CD4-positive, alpha-beta T cell treated with Interleukin-6 at 100 ng/mL for 8 hours (primary cell): ENCODE data around the gene TSPAN16.

ENCODE experiments used
- DNase-seq: peaks from one replicate; pipeline ENCODE4 v3.0.0-alpha.2; 2020; ENCODE audit warnings: mixed read lengths, low spot score

TSPAN16 gene, protein sequence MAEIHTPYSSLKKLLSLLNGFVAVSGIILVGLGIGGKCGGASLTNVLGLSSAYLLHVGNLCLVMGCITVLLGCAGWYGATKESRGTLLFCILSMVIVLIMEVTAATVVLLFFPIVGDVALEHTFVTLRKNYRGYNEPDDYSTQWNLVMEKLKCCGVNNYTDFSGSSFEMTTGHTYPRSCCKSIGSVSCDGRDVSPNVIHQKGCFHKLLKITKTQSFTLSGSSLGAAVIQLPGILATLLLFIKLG

DNA sequence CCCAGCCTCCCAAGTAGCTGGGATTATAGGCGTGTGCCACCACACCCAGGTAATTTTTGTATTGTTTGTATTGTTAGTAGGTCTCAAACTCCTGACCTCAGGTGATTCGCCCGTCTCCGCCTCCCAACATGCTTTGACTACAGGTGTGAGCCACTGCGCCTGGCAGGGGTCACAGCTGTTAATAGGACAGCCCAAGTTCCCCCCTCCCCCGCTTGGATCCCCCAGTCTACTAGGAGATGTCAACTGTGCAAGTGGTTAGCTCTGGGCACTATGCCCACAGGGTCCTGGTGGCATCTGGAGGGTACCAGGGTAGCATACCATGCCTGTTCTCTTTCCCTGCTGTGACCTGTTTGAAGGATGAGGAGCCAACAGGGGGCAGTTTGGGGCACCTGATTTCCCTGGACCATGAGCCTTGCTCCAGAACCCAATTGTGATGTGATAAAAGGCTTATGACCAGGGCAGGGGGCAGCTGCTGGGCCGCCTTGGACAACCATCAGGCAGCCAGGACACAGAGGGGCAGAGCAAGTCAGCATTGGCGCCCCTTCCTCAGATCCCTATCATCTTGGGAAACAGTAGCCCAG, at the start of gene TSPAN16:
TSS of gene TSPAN16 (plus strand) at position 496 of the 581 bp plus-strand sequence. CDS start 138 bp downstream, outside the sequence.
- DNase-seq: no peak

DNA sequence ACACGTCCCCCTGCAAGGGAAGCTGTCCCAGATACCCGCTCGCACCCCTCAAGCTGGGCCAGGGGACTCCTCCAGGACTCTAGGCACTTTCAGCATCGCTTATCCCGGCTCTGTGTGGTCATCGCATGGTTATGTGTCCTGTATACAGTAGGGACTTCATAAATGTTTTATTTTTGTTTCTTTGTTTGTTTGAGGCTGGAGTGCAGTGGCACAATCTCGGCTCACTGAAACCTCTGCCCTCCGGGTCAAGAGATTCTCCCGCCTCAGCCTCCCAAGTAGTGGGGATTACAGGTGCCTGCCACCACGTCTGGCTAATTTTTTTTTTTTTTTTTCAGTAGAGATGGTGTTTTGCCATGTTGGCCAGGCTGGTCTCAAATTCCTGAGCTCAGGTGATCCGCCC, 49.0 kb upstream of the TSPAN16 start:
- DNase-seq: no peak

DNA sequence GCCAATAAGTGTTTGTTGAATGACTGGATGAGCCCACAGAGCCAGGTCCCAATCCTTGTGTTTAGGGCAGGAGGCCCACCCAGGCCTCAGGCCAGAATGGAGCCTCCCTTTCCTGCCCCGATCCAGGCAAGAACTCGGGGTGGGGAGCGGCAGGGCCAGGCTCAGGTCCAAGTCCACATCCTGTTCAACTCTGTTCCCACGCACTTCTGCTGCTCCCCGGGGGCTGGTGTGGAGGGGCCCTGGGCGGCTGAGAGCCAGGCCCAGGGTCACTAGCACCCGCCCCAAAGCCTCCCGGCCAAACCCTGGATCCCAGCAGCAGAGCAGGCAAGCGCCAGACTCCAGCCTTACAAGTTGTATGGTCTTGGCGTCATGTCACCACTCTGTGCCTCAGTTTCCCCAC, 48.6 kb upstream of the TSPAN16 start:
- no peak for DNase-seq

DNA sequence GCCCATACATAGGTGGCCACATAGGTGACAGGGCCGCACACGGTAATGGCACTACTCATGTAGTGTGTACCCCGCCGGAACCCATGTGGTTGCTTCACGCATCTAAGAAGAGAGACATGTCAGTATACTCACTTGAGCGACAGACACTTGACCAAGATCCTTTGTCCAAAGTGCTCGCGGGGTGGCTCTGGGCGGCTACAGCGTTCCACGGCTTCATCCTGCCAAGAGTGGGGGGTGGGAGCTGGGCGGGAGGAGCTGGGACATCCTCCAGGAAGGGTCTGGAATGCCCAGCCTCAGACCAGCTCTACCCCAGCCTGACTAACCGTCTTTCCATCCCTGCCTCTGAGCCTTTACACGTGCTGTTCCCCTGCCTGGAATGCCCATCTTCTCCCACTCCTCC, 48.0 kb upstream of the TSPAN16 start:
- no peak for DNase-seq

DNA sequence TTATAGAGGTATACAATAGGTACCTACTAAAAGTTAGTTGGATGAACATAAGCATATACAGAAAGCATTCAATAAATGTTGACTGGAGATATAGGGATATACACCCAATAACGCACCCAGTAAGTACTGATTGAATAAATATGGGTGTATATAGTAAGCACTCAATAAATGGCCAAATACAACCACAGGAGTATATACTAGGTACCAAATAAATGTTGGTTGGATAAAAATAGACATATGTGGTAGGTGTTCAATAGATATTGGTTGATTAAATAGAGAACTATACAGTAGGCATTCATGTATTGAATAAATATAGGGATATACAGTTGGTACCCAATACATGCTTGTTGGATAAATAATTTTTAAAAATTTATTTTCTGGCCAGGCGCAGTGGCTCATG, 47.1 kb upstream of the TSPAN16 start:
- DNase-seq: no peak

DNA sequence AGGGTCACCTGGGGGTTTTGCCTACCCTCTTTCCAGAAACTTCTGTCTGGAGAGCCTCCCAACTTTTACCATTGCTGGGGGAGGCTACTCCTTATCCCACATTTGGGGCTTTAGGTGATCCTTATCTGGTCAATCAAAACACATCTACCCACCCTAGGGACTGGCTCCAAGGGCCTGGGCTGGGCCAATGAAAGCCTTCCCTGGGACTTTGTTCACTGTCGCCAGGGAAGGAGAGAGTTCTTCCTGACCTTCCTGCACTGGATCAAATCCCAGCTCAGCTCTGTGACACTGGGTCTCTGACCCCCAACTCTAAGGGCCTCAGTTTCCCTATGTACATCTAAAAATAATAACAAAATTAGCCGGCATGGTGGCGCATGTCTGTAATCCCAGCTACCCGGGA, 44.7 kb upstream of the TSPAN16 start:
- DNase-seq: no peak

DNA sequence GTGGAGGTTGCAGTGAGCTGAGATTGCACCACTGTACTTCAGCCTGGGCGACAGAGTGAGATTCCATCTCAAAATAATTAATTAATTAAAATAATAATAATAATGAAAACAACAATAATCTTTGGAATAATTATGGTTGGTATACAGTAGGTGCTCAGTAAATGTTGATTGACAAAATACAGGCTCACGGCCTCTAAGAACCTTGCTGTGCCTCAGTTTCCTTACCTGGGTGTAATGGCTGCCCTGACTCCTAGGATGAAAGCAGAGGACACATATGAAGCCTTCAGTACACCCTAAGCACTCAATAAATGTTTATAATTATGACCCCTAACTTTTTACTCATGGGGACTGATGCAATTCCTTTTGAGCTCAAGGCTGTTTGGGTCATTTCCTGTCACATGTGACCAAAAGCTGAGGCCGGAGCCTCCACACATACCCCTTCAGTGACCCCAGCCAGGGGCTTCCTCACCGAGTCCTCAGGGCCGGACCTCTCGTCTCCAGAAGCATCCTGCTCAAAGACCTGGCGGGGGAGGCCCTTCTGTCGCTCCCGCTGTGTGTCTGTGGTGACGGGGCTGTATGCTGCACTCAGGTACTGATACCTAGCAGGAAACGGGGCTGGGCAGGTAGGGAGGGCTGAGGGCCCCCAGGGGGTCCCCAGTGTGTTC, 44.2 kb upstream of the TSPAN16 start:
- no peak for DNase-seq

DNA sequence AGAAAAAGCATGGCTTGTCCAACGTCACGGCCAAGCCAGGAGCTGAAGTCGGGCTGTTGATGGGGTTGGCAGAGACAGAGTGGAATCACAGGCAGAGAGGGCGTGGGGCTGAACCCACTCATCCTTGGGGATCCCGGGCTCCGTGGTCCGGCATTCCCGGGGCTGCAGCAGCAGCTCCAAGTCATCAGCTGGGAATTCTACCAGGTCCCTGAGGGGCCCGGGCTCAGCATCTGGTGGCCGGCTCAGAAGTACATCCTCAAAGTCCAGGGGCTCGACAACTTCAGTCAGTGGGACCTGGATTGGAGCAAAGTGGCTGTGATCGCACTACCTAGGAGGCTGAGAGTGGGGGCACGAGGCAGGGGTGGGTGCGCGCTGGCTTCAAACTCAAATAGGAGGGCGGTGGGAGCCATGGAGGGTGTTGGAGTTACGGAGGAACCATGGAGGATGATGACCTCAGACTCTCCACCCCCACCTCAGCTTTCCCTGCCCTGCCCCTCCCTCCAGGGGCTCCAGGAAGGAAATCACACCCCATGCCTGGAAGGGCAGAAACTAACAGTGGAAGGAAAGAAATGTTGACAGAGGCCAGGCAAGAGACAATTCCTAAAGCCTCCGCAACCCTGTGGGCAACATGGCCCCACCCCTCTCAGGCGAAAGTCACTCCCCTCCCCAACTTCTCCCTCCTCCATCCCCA, 43.1 kb upstream of the TSPAN16 start:
- no peak for DNase-seq

DNA sequence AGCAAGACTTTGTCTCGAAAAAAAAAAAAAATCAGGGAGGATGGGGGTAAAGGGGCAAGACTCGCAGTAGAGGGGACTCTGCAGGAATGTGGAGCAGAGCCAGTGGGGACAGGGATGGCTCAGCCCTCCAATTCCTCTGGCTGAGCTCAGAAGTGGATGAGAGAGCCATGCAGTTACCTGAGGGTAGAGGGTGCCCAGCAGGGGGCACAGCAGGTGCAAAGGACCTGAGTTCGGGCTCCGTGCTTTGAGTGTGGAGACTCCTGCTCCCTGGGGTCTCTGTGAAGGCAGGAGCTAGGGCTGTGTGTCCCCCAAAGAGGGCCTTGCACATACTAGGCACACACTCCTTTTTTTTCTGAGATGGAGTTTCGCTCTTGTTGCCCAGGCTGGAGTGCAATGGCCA, 41.3 kb upstream of the TSPAN16 start:
- no peak for DNase-seq

DNA sequence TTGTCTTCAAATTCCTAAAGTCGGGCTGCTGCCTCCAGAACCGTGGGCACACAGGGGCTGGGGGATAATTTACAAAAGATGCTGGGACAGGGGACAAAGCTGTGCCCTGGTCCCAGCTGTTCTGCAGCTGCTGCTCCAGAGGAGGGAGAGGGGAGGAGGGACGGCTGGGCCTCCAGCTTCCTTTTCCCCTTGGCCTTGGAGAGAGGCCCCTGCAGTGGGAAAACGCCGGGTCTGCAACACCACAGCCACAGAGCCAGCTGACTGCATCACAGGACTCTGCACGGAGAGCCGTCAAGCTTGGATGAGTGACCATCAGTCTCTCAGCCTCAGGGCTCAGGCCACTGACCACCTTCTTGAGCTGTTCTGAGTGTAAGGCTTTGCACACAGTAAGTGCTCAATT, 39.8 kb upstream of the TSPAN16 start:
- DNase-seq: no peak

DNA sequence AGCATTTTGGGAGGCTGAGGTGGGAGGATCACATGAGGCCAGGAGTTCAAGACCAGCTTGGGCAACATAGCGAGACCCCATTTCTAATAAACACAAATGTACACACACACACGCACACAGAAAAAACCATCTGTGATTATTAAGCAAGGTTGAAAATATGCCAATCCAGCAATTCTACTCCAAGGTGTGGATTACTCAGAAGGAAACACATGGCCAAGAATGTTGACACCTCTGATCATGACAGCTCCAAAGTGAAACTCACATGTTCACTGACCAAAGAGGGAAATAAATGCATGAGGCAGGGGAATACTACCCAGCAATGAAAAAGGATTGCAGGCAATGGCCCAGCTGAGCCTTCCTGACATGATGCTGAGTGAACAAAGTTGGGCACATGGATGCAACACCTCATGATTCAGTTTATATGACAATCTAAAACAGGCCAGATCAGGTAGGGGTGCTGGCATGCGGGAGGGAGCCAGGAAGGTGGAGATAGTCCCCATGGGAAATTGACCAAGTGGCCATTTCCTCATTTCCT, 38.0 kb upstream of the TSPAN16 start:
- DNase-seq: no peak

DNA sequence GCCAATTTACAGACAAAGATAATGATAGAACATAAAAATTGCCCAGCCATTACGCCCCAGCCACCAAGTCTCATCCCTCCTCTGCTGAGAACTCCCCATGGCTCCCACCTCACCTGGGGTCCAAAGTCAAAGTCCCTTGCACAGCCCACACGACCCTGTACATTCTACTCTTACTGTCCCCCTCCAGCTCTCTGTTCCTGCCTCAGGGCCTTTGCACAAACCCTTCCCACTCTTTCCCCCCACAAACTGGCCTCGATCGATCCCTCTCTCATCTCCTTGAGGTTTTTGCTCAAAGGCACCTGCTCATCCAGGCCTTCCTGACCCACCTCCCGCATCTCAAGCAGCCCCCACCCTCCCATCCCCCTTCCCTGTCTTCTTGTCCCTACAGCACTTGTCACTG, 35.0 kb upstream of the TSPAN16 start:
- DNase-seq: no peak

DNA sequence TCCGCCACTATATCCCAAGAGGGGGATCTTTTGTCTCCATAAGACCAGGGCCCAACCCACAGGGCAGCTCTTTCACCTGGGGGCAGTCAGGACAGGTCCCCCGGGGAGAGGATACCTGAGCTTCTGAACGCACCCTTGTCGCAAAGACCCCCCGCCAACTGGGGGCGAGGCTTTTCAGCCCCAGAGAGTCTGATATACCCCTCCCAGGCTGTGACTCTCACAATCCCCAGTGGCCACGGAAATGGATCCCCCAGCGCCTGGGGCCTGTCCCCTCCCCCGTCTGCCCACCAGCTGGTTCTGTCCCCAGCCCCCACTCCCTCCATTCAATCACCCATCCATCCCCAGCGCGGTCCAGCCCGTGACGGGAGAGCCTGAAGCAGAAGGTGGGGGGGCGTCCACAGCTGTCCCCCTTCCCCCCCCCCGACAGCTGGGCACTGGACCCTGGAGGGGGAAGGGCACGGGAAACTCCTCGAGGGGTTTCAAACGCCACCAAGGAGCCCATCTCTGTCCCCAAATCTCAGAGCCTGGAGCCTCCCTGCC, 34.5 kb upstream of the TSPAN16 start:
- DNase-seq: no peak

DNA sequence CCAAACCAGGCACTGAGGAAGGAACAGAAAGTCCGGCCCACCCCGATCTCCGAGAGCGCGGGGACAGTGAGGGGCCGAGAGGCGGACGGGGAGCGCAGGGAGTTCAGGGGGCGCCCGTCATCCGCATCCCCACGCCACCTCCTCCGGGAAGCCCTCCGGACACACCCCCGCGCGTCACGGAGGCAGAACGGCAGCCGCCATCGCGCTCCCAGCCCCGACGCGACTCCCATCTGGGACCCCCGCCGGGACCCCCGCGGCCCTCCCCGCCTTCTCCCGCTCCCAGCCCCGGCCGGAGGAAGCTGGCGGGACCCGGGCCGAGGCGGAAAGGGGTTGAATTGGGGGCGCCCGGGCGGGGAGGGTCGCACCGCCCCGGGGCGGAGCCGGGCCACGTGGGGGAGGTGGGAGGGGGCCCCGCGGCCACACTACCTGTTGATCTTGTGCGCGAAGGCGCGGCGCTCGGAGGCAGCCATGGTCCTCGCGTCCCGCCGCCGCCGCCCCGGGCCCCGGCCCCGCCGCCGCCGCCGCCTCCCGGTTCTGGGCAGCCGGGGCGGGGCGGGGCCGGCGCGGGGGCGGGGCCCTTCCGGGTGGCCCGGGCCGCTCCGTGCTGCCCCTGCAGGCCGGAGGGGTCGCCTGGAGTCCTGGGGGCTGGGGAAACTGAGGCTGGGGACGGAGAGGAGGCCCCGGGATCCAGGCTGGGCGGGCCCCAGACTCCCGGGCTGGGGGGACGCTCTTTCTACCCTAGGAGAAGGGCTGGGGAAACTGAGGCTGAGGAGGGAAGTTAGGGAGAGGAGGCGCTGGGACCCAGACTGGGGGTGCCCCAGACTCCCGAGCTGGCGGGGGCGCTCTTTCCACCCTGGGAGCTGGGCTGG, 33.8 kb upstream of the TSPAN16 start, which contains the start of gene DOCK6:
TSS of gene DOCK6 (minus strand) at position 554 of the 869 bp plus-strand sequence. CDS start at position 470, 84 bp downstream.
- DNase-seq: no peak

DNA sequence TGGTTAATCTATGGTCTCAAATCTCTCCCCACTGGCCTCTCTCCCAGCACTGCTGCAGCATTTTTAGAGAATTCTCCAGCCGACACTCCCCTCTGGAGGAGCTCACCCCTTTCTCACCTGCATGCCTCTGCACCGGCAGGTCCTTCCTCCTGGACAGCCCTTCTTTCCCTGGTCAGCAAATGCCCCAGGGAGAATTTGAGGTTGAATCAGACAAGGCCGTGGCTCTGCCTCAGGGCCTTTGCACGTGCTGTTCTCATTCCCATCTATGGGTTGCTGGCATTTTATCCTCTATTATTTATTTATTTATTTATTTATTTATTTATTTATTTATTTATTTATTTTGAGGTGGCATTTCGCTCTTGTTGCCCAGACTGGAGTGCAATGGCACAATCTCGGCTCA, 32.2 kb upstream of the TSPAN16 start:
- DNase-seq: no peak

DNA sequence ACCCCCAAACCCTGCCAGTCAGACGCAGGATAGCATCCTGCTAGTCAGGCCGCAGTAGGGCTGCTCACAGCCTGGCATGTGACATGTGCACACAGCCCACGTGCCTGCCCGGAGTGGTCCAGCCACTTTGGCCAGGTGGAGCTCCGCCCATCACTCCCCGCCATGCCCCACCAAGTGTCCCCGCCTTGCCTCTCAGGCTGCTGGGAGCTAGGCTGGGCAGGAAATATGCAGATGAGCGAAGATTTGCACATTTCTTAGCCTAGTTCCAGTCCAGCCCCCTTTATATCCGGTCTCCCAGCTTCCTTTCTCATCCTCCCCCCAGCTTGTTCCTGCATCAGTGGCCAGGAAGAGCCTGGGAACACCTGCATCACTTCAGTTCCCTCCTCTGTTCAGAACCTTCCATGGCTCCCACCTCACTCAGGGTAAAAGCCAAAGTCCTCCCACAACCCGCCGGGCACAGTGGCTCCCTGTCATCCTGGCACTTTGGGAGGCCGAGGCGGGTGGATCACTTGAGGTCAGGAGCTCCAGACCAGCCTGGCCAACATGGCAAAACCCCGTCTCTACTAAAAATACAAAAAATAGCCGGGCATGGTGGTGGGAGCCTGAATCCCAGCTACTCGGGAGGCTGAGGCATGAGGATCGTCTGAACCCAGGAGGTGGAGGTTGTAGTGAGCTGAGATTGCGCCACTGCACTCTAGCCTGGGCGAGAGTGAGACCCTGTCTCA, 31.3 kb upstream of the TSPAN16 start:
- DNase-seq: no peak

DNA sequence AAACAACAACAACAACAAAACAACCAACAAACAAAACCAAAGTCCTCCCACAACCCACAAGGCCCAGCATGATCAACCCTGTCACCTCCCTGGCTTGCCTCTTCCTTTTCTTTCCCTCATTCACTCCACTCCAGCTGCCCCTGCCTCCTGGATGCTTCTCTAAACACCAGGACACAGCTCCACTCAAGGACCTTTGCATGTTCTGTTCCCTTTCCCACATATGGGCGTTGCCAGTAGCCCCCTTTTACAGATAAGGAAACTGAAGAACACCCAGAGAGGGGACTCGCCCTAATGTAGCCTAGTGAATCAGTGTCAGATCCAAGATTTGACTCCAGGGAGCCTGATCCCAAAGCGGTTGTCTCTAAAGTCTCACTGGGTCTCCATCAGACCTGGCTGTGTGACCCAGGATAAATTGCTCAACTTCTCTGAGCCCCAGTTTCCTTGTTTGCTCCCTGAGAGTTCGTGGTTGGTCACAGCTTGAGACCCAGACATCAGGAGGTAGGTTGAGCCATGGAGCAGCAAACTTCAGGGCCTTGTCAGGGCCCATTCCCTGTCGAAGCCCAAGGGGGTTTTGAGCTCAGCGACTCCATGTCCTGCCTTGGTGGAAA, 30.7 kb upstream of the TSPAN16 start:
- DNase-seq: no peak

DNA sequence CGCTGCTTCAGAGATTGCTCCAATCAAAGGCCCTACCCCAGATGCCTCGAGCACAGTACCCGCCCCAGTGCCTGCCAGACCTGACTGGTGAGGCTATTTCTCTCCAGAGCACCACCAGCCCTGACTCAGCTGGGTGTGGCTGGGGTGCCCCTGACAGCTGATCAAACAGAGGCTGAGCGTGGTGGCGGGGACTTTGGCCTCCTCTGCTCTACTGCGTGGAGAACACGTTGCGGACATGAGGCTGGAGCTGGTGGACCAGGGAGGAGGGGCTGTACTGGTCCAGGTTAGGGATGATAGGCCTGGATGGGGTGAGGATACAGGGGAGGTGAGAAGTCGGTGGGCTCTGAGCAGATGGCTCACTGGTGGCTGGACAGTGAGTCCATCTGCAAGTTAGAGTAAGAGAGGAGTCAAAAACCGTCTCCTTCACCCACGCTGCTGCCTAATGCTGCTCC, 30.1 kb upstream of the TSPAN16 start:
- DNase-seq: no peak

DNA sequence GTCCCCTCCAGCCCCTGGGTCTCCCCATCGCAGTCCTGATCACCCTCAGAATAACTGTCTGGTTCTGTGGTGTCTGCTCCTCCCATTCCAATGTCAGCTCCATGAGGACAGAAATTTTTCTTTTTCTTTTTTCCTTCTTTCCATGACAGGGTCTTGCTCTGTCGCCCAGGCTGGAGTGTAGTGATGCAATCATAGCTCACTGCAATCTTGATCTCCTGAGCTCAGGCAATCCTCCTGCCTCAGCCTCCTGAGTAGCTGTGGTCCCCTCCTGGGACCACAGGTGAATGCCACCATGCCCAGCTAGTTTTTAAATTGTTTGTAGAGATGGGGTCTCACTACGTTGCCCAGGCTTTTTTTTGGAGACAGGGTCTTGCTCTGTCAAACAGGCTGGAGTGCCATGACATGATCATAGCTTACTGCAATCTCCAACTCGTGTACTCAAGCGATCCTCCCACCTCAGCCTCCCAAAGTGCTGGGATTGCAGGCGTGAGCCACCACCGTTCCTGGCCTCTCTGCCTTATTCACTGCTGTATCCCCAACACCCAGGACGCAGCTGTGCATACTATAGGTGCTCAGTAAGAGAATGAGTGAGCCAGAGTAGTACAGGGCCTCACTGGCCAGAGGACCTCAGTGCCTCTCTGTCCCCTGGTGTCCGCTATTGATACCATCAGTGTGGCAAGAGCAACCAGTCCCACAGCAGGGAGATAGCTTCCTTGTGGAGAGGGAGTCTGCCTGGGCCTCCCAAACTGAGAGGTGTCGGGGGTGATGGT, 28.5 kb upstream of the TSPAN16 start:
- DNase-seq: no peak
